A549 treated with GW870086 at 1 μM for 4 hours (cell line): Measurements from ENCODE around the gene KRTAP10-10. TPM values are rescaled to one million over a fixed set of nuclear protein-coding genes. Genes with fewer than 3 reads are reported as not detected.

Experiments used
- total RNA-seq: library from RNA; stranded (reverse); fragments of 200-300 nt; extraction: Qiagen RNA extraction; gene quantifications from 5 replicates; pipeline ENCODE4 v1.2.3, GENCODE V29; 2022; ENCODE audit warnings: low read depth

KRTAP10-10 gene
- not detected in 5 replicates for total RNA-seq

GRCh38 chr21:44637018-44637850 is at the start of gene KRTAP10-10:
TSS of gene KRTAP10-10 (plus strand) at chr21:44637356. CDS start at chr21:44637418, 62 bp downstream.

GRCh38 chr21:44592446-44593311 is 44.5 kb upstream of the KRTAP10-10 start, which contains the start of gene KRTAP10-6:
TSS of gene KRTAP10-6 (minus strand) at chr21:44592505. CDS start at chr21:44592484, 21 bp downstream.

GRCh38 chr21:44600118-44600978 is 36.8 kb upstream of the KRTAP10-10 start, which contains the start of gene KRTAP10-7:
TSS of gene KRTAP10-7 (plus strand) at chr21:44600597. CDS start at chr21:44600622, 25 bp downstream.

GRCh38 chr21:44612029-44612486 is 25.1 kb upstream of the KRTAP10-10 start, which contains the start of gene KRTAP10-8:
TSS of gene KRTAP10-8 (plus strand) at chr21:44612079. CDS start at chr21:44612101, 22 bp downstream.

GRCh38 chr21:44626673-44627143 is 10.4 kb upstream of the KRTAP10-10 start, which contains the start of gene KRTAP10-9:
TSS of gene KRTAP10-9 (plus strand) at chr21:44627093. CDS start at chr21:44627172, 79 bp downstream.

GRCh38 chr21:44646366-44647221 is 9.4 kb downstream of the KRTAP10-10 start, which contains the start of gene KRTAP10-11:
TSS of gene KRTAP10-11 (plus strand) at chr21:44646414. CDS start at chr21:44646459, 45 bp downstream.

GRCh38 chr21:44654576-44655175 is 17.5 kb downstream of the KRTAP10-10 start, which contains the start of gene KRTAP12-4:
TSS of gene KRTAP12-4 (minus strand) at chr21:44654659. CDS start at chr21:44654614, 45 bp downstream.

GRCh38 chr21:44657635-44658540 is 20.7 kb downstream of the KRTAP10-10 start, which contains the start of gene KRTAP12-3:
TSS of gene KRTAP12-3 (plus strand) at chr21:44657932. CDS start at chr21:44657980, 48 bp downstream.

GRCh38 chr21:44666401-44667320 is 29.5 kb downstream of the KRTAP10-10 start, which contains the start of gene KRTAP12-2:
TSS of gene KRTAP12-2 (minus strand) at chr21:44666927. CDS start at chr21:44666886, 41 bp downstream.

GRCh38 chr21:44681861-44682579 is 44.9 kb downstream of the KRTAP10-10 start, which contains the start of gene KRTAP12-1:
TSS of gene KRTAP12-1 (minus strand) at chr21:44682163. CDS start at chr21:44682123, 40 bp downstream.

Other genes starting within 250 kb of the KRTAP10-10 start
- gene LRRC3, start 181.8 kb upstream of the KRTAP10-10 start, total RNA-seq, result 1.2 to 2.1 TPM (median 1.9 TPM) in 5 replicates
- not detected in 5 replicates for gene KRTAP10-1, start 97.2 kb upstream of the KRTAP10-10 start, total RNA-seq
- not detected in 5 replicates for gene KRTAP10-2, start 85.9 kb upstream of the KRTAP10-10 start, total RNA-seq
- gene KRTAP10-3, start 78.6 kb upstream of the KRTAP10-10 start, total RNA-seq, result not detected in 5 replicates
- not detected in 5 replicates for gene KRTAP10-4, start 63.6 kb upstream of the KRTAP10-10 start, total RNA-seq
- not detected in 5 replicates for gene KRTAP10-5, start 56.8 kb upstream of the KRTAP10-10 start, total RNA-seq
- gene KRTAP10-6, start 44.9 kb upstream of the KRTAP10-10 start, total RNA-seq, result not detected in 5 replicates
- not detected in 5 replicates for gene KRTAP10-7, start 36.8 kb upstream of the KRTAP10-10 start, total RNA-seq
- gene KRTAP10-8, start 25.3 kb upstream of the KRTAP10-10 start, total RNA-seq, result not detected in 5 replicates
- gene KRTAP10-9, start 10.3 kb upstream of the KRTAP10-10 start, total RNA-seq, result not detected in 5 replicates
- not detected in 5 replicates for gene KRTAP10-11, start 9.1 kb downstream of the KRTAP10-10 start, total RNA-seq
- not detected in 5 replicates for gene KRTAP12-4, start 17.3 kb downstream of the KRTAP10-10 start, total RNA-seq
- gene KRTAP12-3, start 20.6 kb downstream of the KRTAP10-10 start, total RNA-seq, result not detected in 5 replicates
- not detected in 5 replicates for gene KRTAP12-2, start 29.6 kb downstream of the KRTAP10-10 start, total RNA-seq
- not detected in 5 replicates for gene KRTAP12-1, start 44.8 kb downstream of the KRTAP10-10 start, total RNA-seq
- not detected in 5 replicates for gene KRTAP10-12, start 59.8 kb downstream of the KRTAP10-10 start, total RNA-seq
- not detected in 5 replicates for gene TSPEAR, start 74.2 kb downstream of the KRTAP10-10 start, total RNA-seq
- gene UBE2G2, start 164.5 kb downstream of the KRTAP10-10 start, total RNA-seq, result 27.9 to 39.8 TPM (median 35.6 TPM) in 5 replicates
- gene SUMO3, start 180.7 kb downstream of the KRTAP10-10 start, total RNA-seq, result 56.4 to 70.2 TPM (median 69.8 TPM) in 5 replicates
- gene PTTG1IP, start 236.3 kb downstream of the KRTAP10-10 start, total RNA-seq, result 91.3 to 104 TPM (median 100 TPM) in 5 replicates